Stimulated activated CD8-positive, alpha-beta memory T cell treated with anti-CD3 and anti-CD28 coated beads, Interleukin-2, amount 100 ng/mL, for 48 hours (primary cell): ENCODE results near the gene ZFP28.

Source experiments
- DNase-seq, 2 donors: peaks; one replicate each; pipeline ENCODE4 v3.0.0-alpha.2; 2020; ENCODE audit warnings: low read depth in 2 of 2

Gene ZFP28

DNA sequence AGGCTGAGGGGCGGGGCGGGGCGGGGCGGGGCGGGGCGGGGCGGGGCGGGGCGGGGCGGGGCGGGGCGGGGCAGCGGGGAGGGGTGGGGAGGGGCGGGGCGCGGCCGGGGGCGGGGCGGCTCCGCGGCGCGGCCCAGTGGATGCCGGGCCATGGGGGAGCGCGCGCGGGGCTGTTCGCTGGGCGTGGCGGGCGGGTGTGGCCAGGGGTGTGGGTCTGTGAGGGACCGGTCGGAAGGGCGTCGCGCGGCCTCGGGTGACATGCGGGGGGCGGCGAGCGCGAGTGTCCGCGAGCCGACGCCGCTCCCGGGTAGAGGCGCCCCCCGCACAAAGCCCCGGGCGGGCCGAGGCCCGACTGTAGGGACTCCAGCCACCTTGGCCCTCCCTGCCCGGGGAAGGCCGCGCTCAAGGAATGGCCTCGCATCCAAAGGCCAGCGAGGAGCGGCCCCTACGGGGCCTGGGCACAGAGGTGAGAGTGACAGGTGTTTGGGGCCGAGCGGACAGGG, at the start of gene ZFP28:
TSS of gene ZFP28 (plus strand) at position 188 of the 503 bp plus-strand sequence. CDS start at position 259, 71 bp downstream.
- DNase-seq, result peak in 1 of 2 donors; percentile 52

DNA sequence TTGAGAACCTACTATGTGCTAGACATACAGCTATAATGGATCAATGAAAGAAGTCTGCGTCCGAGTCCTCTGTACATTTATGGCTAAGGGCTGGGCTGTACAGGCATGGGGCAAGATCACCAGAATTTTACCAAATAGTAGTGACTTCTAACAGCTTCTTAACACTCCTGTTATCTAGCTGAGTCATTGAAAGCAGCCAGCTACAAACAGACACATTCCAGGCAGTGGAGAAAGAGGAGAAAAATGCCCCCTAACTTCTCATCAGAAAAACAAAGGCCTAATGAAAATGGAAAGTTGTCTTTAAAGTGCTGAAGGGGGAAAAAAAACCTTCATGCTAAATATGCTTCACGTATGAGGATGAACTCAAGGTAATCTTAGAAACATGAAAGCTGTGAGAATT, 47.3 kb upstream of the ZFP28 start:
- DNase-seq, result no peak

DNA sequence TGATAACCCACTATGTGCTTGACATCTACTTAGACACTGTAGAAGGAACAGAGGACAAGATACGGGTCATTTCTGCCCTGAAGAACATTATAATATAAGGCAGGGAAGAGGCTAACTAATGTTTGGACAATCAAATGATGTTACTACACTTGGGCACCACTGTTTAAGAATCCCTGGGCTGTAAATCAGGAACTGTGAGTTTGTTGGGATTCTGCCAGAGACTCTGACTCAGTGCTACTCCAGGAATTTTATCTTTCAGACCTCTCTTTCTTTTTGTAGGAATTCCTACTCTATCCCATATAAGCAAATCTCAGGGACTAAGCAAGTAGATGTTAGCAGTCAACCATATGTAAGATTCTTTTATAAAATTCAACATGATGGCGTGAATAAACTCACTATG, 34.2 kb upstream of the ZFP28 start:
- no peak for DNase-seq

DNA sequence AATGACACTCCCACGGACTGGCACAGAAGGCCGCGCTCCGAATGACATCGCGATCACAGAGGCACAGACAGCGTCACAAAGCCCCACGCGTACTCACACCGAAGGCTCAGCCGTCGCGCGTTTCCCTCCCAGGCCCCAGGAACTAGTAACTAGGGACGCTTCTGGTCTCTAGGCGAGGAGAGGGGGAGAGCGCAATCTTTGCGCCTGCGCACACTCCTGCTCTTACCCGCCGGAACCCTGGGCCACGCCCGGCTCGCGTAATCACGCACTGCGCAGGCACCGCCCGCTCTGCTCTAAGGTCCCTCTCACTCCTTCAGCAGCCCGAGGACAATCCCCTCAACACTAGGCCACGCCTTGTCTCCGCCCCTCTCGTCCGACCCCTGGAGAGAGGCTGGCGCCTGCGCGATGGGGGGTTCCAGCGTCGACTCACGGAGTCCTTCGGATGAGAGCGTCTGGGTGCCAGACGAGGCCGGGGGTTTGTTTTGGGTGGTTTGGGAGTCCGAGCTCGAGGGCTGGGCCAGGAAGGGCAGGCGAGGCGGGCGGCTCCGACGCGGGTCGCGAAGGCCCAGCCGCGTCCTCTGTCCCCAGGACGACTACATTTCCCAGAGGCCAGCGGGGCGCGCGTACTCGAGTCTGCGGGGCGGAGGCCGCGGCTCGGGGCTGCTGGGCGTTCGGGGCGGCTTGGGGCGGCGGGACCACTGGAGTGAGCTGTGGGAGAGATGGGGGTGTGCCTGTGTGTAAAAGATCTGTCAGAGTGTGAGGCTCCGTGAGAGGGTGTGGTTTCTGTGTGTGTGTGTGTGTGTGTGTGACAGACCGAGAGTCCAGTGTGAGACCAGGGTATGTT, 31.1 kb upstream of the ZFP28 start, which contains the start of gene ZNF471:
TSS of gene ZNF471 (plus strand) at position 410 of the 844 bp plus-strand sequence. CDS start 3,717 bp downstream, outside the sequence.
- peak; percentile 71 to 81 for DNase-seq

DNA sequence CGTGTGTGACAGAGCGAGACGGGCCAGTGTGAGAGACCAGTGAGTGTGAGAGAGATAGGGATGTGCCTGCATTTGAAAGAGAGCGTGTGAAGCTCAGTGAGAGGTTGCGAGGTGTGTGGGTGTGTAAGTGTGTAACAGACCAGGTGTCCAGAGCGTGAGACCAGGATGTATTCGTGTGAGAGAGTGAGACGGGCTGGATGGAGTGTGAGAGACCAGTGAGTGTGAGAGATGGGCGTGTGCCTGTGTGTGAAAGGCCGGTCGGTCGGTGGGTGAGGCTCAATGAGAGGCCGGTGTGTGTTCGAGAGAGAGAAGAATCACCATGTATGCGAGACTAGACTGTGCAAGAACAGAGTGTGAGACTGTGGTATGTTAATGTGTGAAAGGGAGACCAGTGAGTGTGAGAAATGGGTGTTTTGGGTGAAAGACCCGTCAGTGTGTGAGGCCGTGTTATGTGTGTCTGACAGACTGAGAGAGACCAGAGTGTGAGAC, 30.4 kb upstream of the ZFP28 start:
- no peak for DNase-seq

DNA sequence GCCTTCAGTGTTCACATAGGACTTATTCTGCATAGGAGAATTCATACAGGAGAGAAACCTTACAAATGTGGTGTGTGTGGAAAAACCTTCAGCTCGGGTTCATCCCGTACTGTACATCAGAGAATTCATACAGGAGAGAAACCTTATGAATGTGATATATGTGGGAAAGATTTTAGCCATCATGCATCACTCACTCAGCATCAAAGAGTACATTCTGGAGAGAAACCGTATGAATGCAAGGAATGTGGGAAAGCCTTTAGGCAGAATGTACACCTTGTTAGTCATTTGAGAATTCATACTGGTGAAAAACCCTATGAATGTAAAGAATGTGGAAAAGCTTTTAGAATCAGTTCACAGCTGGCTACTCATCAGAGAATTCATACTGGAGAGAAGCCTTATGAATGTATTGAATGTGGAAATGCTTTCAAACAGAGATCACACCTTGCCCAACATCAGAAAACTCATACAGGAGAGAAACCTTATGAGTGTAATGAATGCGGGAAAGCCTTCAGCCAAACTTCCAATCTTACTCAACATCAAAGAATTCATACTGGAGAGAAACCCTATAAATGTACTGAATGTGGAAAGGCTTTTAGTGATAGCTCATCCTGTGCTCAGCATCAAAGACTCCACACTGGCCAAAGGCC, 13.4 kb upstream of the ZFP28 start:
- no peak for DNase-seq

DNA sequence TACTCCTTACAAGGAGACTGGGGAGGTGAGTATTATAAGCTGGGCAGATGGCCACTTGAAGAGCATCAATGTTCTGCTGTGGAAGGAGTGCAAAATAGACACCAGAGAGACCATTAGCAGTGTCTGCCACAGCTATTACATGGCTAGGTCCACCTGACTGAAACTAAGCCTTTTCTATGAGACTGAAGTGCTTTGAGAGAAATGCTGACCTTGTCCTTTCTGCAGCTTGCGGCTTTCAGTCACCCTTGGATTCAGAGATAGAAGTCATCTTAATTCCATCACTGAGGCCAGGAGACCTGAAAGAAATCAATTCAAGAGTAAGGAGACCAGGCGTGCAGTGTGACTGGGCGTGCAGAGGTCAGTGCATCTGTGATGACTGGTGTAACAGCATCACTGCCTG, 1.3 kb upstream of the ZFP28 start:
- DNase-seq, result no peak

DNA sequence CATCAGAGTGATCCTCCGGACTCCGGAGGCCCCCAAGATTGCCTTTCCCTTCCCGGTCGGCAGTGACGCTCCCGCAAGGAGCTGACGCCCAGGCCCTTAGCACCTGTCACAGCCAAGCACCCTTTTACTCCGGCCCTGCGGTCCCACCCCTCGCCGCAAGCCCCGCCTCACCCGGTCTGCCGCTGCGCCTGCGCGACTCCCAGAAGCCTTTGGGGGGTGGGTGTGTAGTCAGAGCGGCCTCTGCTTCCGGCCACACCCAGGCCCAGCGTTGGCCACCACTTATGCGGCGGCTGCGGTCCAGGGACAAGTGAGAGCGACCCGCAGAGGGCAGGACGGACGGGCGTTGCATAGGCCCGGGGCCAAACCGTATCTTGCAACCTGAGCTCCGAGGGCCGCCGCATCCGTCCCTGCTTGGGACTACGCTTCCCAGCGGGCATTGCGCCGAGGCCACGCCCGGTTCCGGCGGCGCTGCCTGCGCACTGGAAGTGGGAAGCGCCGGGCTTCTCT, 441 bp upstream of the ZFP28 start:
- DNase-seq, result peak; percentile 77 to 86

DNA sequence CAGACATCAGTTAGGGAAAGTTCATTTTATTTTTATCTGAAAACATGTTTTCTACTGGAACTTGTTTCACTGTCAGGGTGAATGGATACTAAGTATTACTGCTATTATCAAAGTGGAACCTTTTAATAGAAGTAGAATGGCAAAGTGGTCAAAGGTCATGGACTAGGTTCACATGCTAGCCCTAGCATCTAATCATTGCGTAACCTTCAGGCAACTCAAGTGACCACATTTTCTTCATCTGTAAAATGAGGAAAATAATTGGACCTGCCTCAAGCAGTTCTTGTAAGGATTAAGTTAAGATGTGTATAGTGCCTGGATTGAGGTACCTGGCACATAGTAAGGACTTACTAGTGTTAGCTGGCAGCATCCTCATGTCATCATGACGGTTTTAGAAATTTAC, 5.0 kb downstream of the ZFP28 start:
- DNase-seq, result no peak

DNA sequence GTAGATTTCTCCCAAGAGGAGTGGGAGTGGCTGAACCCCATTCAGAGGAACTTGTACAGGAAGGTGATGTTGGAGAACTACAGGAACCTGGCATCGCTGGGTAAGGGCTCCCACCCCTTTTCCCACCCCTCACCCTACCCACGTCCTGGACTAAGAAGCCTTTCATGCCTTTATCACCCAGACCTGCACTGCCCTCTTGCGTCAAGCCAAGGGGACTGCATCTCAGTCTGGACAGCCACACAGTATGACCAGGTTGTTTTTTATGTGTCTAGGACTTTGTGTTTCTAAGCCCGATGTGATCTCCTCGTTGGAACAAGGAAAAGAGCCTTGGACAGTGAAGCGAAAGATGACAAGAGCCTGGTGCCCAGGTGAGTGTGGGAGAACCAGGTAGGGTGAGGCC, 8.8 kb downstream of the ZFP28 start:
- no peak for DNase-seq

DNA sequence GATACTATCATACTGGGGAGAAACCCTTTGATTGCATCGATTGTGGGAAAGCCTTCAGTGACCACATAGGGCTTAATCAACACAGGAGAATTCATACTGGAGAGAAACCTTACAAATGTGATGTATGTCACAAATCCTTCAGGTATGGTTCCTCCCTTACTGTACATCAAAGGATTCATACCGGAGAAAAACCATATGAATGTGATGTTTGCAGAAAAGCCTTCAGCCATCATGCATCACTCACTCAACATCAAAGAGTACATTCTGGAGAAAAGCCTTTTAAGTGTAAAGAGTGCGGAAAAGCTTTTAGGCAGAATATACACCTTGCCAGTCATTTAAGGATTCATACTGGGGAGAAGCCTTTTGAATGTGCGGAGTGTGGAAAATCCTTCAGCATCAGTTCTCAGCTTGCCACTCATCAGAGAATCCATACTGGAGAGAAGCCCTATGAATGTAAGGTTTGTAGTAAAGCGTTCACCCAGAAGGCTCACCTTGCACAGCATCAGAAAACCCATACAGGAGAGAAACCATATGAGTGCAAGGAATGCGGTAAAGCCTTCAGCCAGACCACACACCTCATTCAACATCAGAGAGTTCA, 15.6 kb downstream of the ZFP28 start:
- DNase-seq, result no peak

DNA sequence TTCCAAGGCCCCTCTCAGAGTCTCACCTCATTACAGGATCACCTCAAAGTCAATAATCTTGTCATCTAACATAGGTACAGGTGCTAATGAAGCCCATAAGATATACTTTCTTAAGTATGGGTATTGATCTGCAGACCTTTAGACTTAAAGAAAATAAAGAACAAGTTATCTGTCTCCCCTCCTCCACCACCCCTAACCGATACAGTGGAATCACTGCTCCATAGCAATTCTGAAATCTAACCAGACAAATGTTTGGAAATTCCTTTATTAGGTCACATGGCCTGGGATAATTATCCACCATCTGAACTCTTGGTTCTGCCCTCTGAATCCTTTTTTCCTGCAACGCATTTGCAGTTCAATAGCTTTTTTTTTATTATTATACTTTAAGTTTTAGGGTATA, 24.0 kb downstream of the ZFP28 start:
- DNase-seq, result no peak

DNA sequence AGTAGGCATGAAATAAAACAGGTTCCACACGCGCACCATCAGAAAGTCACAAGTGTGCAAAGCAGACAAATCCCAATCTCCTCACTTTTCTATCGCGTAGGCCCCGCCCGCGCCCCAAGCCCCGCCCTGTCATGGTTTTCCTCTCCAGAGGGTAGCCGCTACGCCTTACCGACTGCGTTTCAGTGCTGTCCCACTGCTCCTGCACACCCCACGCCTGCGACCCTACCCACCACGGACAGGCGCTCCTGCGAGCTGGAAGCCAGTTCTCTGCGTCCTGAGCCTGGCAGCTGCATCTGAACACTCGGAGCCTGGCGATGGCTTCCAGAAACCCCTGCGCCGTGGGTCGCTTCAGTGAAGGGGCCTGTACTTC, 28.1 kb downstream of the ZFP28 start:
- DNase-seq, result peak; percentile 24 to 36

DNA sequence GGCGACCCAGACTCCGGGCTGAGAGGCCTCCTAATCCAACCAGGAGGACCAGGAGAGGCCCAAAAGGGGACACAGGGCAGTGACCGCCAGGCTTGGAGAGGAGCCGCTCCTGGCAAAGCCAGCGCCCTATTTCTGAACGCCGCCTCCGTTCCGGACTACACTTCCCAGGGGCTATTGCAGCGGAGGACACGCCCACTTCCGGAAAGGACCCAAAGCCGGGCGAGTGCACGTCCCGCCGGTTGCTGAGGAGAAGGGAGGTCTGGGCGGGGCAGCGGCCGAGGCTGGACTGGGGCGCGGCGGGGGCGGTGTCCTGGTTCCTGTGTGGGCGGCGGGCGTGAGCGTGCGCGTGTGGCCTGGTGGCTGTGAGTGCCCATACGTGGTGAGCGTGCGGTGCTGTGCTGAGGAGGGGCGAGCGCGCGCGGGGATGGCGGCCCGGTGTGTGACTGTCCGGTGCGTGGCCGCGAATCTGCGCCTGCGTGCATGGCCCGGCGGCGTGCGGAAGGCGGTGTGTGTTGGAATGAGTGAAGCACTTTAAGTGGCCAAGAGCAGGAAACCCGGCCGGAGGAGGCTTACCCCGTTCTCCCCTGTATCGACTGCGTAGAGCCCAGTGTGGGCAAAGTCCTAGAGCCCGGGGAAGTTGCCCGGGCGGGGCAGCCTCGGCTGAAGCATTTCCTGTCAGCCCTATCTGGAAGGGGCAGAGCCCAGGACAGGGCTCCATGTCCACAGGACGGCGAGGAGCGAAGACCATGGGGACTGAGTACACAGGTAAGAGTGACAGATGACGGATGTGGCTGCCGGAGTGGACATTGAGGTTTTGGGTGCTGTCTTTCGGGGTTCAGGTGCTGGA, 28.7 kb downstream of the ZFP28 start, which contains the start of gene ZNF470:
TSS of gene ZNF470 (plus strand) at position 195 of the 847 bp plus-strand sequence. CDS start 2,844 bp downstream, outside the sequence.
- DNase-seq, result peak; percentile 77 to 84

DNA sequence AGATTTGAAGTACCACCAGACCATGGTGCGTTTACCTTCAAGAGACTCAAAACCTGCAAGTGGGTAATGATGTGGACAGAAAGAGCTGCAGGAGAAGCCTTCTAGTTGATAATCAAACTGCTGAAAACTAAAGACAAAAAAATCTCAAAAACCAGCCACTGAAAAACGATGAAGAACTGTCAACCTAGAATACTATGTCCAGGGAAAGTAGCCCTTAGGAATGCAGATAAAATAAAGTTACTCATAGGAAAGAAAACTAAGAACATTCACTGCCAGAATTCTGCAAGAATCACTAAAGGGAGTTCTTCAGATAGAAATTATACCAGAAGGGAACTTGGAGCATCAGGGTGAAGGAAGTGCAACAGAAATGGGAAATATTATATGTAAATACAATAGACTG, 33.8 kb downstream of the ZFP28 start:
- DNase-seq, result no peak

DNA sequence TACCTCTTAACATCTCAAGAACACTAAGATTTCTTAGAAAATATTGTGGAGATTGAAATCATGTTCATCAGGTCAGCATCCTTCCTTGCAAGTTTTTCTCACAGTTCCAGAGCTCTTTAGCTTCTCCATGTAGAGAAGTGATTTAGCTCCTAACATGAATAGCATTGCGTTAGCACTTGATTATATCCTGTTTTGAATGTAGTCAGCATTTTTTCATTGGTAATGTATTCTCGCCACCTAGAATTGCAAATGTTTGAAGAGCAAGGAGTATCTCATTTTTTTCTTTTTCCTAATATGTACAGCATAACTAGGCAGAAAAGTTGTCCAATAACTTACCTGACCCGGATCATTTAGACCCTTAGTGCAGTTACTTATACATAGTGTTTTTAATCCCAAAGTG, 35.2 kb downstream of the ZFP28 start:
- DNase-seq, result no peak

DNA sequence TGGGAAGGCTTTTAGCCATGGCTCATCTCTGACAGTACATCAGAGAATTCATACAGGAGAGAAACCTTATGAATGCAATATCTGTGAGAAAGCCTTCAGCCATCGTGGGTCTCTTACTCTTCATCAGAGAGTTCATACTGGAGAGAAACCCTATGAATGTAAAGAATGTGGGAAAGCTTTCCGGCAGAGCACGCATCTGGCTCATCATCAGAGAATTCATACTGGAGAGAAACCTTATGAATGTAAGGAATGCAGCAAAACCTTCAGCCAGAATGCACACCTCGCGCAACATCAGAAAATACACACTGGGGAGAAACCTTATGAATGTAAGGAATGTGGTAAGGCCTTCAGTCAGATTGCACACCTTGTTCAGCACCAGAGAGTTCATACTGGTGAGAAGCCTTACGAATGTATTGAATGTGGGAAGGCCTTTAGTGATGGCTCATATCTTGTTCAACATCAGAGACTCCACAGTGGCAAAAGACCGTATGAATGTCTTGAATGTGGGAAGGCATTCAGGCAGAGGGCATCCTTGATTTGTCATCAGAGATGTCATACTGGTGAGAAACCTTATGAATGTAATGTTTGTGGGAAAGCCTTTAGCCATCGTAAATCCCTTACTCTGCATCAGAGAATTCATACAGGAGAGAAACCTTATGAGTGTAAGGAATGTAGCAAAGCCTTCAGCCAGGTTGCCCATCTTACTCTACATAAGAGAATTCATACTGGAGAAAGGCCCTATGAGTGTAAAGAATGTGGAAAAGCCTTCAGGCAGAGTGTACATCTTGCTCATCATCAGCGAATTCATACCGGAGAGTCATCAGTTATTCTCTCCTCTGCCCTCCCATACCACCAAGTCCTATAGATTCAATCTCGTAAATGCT, 39.2 kb downstream of the ZFP28 start:
- DNase-seq, result no peak

DNA sequence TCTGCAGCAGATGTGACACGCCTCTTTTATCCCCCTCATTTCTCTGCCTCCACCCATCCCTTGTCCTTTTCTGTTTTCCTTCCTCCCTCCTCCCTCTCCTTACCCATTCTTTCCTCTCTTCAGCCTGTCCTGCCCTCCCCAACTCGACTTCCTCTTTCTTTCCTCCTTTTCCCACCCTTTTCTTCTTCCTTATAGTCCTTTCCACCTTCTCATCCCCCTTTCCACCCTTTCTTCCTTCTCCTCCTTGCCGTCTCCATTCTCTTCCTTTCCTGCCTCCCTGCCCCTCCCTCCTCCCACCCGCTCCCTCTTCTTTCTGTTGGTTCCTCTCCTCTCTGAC, 55.7 kb downstream of the ZFP28 start:
- DNase-seq, result no peak

DNA sequence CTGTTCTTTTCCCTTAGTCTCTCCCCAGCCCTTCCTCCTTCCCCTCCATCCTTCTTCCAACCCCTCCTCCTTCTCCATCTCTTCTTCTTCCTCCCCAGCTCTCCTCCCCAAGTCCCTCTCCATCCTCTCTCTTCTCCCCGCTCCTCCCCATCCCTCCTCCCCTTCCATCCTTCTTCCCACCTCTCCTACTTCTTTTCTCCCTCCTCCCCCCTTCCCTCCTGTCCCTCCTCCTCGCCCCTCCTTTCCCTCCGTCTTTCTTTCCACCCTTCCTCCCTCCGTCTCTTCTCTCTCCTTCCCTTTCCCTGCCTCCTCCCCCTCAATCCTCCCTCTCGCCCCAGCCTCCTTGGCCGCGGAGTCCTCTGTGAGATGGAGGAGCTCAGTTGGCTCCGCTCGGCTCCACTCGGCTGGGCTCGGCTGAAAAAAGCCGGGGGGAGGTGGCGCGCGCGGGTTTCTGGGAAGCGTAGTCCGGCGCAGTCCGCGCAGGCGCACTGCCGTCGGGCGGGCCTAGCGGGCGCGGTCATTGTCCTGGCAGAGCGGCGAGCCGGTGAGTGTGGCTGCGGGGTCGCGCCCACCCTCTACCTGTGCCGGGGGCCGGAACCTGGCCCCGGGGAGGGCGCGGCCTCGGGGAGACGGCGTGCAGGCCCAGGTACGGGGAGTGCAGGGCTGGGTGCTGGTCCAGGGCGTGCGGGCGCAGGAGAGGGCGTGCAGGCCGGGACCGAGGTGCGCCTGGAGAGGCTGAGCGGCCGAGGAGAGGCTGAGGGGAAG, 56.2 kb downstream of the ZFP28 start, which contains the start of gene ZNF71:
TSS of gene ZNF71 (plus strand) at position 520 of the 765 bp plus-strand sequence. CDS start 6,257 bp downstream, outside the sequence.
- peak; percentile 80 to 90 for DNase-seq
